ENCODE measurements around the gene SEPTIN8. TPM values are rescaled to one million over a fixed set of nuclear protein-coding genes. Genes with fewer than 3 reads are reported as not detected.

Gene SEPTIN8
- total RNA-seq, 1 donor from 2014 or later = 62.7 TPM

DNA sequence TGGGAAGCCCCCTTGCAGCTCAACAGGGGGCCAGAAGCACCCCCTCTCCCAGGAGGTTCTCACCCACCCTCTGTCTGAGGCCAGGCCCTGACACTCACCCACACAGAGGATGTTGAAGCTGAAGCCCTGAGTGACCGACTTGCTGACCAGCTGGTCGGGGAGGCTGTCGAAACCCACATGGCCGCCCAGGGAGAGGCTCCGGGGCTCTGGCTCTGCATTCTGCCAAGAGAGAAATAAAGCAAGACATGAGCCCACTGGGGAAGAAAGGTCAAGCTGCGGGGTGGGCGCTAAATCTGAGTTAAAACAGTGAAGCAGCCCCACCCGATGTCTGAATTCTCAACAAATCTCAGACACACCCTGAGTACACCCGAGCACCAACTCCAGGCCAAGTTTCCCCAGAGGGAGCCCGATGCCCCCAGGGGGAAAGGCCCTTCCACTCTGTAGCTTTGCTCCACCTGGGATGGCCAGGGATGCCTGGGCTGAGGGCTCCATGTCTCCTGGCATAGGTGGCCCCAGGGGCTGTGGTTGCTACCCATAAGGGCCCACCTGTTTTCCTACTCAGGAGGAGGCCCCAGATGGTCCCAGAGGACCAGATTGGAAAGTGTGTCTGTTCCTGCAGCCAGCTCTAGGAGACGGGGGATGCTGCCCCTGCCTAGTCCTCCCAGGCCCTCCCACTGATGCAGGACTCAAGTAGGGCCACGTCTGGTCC lies 11.6 kb downstream of the SEPTIN8 start:
- Mint-ChIP-seq H3K27ac (no peak overlapping the region), H3K9me3 (no peaks in the 10 kb centered on the region), H3K4me1 (ENCODE audit: unreplicated experiment) (no peaks in the 10 kb centered on the region), H3K4me3 (no peak overlapping the region), H3K36me3 (peaks cover 20% of the 10 kb centered on the region), H3K27me3 (no peaks in the 10 kb centered on the region)
- no peak for TF ChIP-seq CTCF (conservative IDR thresholded peaks at IDR 0.05)
- no peak for DNase-seq (ENCODE audit: extremely low spot score, unreplicated experiment)

GRCh38 chr5:132764671-132765238 lies 12.3 kb downstream of the SEPTIN8 start:
- DNase-seq (ENCODE audit: extremely low spot score, unreplicated experiment) = no peak
- no peaks in the 10 kb centered on the region for H3K4me1 Mint-ChIP-seq (ENCODE audit: unreplicated experiment)
- H3K36me3 Mint-ChIP-seq = peaks cover 22% of the 10 kb centered on the region
- H3K27me3 Mint-ChIP-seq = no peaks in the 10 kb centered on the region
- H3K4me3 Mint-ChIP-seq = no peak overlapping the region
- TF ChIP-seq CTCF (conservative IDR thresholded peaks at IDR 0.05) = no peak
- H3K27ac Mint-ChIP-seq = no peak overlapping the region
- no peaks in the 10 kb centered on the region for H3K9me3 Mint-ChIP-seq

DNA sequence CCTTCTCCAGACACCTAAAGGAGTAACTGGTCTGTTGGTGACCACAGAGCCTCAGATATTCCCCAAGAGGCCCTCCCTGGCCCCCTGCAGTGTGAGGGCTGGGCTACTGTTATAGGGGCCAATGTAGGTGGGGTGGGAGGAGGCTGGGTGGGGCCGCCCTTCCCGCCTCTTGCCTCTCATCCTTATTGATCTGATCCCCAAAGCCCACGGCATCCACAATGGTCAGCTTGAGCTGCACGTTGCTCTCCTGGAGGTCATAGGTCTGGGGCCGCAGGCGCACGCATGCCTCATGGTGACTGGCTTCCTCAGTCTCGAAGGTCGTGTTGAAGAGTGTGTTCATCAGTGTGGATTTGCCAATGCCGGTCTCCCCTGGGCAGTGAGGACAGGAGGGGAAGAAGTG lies 13.0 kb downstream of the SEPTIN8 start:
- no peak overlapping the region for H3K4me3 Mint-ChIP-seq
- H3K36me3 Mint-ChIP-seq = peaks cover 24% of the 10 kb centered on the region
- H3K4me1 Mint-ChIP-seq (ENCODE audit: unreplicated experiment) = no peaks in the 10 kb centered on the region
- H3K27me3 Mint-ChIP-seq = no peaks in the 10 kb centered on the region
- no peaks in the 10 kb centered on the region for H3K9me3 Mint-ChIP-seq
- DNase-seq (ENCODE audit: extremely low spot score, unreplicated experiment) = no peak
- no peak for TF ChIP-seq CTCF (conservative IDR thresholded peaks at IDR 0.05)
- H3K27ac Mint-ChIP-seq = no peak overlapping the region

DNA sequence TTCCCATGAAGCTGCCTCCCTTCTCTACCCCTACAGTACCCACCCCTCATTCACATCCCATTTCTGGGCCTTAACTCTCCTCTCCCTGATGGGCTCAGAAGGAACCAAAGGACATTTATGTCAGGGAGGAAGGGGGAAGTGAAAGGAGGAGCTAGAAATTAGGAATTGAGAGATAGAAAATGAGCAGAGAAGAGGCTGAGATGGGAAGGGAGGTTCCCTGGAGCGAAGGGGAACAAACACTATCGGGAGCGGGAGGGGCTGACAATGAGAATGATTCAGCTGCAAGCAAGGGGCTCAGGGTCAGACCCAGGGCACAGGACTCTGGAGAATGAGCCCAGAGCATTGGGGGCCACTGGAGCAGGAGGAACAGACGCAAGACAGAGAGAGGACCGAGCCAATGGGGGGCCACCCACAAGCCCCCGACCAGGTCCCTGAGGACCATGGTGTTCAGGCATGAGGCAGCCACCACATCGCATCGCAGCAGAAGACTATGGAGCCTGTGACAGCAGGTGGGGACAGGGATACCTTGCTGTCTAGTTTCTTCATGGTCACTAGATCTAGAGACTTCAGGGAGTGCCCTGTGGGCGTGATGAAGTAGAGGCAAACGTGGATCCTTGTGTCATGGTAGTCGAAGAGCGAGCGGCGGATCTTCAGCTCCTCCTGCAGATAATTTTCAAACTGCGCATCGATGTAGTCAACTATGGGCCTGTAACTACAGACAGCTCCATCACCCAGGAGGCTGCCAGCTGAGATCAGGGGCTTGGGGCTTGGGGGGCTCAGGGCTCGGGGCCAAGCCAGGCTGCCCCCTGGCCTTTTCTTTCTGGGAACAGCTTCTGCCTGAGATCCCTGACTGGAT lies 13.6 kb downstream of the SEPTIN8 start:
- H3K9me3 Mint-ChIP-seq = no peaks in the 10 kb centered on the region
- no peaks in the 10 kb centered on the region for H3K27me3 Mint-ChIP-seq
- no peak overlapping the region for H3K27ac Mint-ChIP-seq
- H3K36me3 Mint-ChIP-seq = peaks cover 30% of the 10 kb centered on the region
- no peak for DNase-seq (ENCODE audit: extremely low spot score, unreplicated experiment)
- no peak overlapping the region for H3K4me3 Mint-ChIP-seq
- no peak for TF ChIP-seq CTCF (conservative IDR thresholded peaks at IDR 0.05)
- no peaks in the 10 kb centered on the region for H3K4me1 Mint-ChIP-seq (ENCODE audit: unreplicated experiment)

GRCh38 chr5:132762246-132763000 lies 14.6 kb downstream of the SEPTIN8 start:
- no peak for DNase-seq (ENCODE audit: extremely low spot score, unreplicated experiment)
- Mint-ChIP-seq H3K4me3 (no peak overlapping the region), H3K4me1 (ENCODE audit: unreplicated experiment) (no peaks in the 10 kb centered on the region), H3K9me3 (no peaks in the 10 kb centered on the region), H3K27me3 (no peaks in the 10 kb centered on the region), H3K36me3 (peaks cover 30% of the 10 kb centered on the region), H3K27ac (no peak overlapping the region)
- TF ChIP-seq CTCF (conservative IDR thresholded peaks at IDR 0.05) = no peak
